ENCODE results near the gene FSTL5. TPM values are rescaled to one million over a fixed set of nuclear protein-coding genes. Genes with fewer than 3 reads are reported as not detected.

FSTL5 gene
- total and polyA plus RNA-seq, 5 donors from 2014 or later, result not detected

DNA sequence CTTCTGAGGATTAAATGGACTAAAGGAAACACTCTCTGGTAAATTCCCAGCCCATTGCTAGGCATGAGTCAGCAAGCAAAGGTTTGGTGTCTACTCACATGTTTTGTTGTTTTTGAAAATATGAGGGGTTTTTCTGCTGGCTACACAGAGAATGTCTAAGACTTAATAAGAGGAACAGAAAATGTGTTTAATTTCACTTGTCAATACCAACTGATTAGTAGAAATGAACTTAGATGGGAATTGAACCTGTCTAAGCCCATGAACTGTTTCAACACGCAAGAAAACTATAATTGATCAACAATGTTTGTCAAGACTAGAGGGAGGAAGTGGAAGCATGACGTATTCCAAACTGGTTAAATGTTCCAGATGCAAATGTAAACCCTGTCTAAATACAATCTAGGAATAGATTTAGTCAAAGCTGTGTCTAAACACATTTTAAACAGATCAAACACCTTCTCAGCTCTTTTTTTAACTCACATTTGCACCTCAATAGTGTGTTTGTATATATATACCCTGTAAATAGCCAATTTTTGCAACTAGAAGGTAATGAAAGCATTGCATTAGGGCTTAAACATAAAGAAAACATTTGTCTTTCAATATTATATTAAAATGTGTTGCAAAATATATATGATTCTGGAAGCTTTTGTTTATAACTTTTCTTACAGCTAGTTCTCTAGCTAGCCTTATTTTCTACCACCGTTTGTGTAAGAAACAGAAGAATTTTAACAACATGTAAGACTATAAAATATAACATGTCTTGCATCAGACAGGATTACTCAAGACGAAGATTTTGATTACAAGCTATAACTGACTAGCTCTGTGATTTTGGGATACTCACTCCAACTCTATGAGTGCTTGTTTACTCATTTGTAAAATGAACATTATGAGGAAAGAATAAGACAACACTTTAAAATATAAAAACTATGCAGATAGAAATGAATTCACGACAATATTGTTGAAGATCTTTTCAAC, 607.8 kb downstream of the FSTL5 start:
- H3K4me3 ChIP-seq (ENCODE audit: low read depth, low read length), result no peak overlapping the region
- ATAC-seq (ENCODE audit: low read depth in 2 of 2), result no peak
- Mint-ChIP-seq H3K27ac (no peak overlapping the region), H3K36me3 (no peaks in the 10 kb centered on the region), H3K9me3 (peaks cover 0 to 9% (median 2%) of the 10 kb centered on the region in 7 donors), H3K4me1 (no peaks in the 10 kb centered on the region), H3K4me3 (no peak overlapping the region), H3K27me3 (no peaks in the 10 kb centered on the region)
- no peaks in the 10 kb centered on the region for H3K4me1 ChIP-seq (ENCODE audit: control insufficient read depth, insufficient read depth, low read length, poor library complexity, severe bottlenecking)
- no peaks in the 10 kb centered on the region for H3K27me3 ChIP-seq (ENCODE audit: control insufficient read depth, insufficient read depth, low read length)
- no peaks in the 10 kb centered on the region for H3K9me3 ChIP-seq (ENCODE audit: control insufficient read depth in 2 of 2, low read length in 2 of 2)
- no peaks in the 10 kb centered on the region for H3K36me3 ChIP-seq (ENCODE audit: control insufficient read depth, insufficient read depth, low read length)
- no peak overlapping the region for H3K27ac ChIP-seq (ENCODE audit: insufficient read depth, low read length, poor library complexity, severe bottlenecking)
- no peak for DNase-seq

DNA sequence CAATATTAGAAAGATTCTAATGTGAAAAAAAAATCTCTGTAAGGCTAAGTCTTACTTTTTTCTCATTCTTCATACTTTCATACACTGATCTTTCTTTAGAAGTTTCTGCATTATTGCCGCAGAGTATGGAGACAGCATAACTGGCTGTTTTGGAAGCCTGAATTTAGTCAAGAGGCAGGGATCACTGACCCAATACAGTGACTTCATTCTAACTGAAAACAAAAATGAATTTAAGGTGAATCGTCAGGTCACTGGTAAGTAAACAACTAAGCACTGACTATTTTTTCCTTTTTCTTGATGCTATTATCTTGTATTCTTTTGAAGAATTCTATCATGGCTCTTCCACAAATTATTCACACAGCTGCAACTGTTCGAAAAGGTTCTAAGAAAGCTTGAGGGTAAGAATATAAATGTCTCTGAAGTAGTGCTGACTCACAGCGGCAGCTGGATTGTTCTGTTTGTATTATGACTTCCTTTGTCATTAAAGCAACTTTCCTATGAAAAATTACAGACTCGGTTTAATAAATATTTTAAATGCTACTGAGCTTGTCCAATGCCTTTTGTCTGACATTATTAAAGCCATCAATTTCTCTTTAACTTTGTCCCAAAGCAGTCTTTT, 609.3 kb downstream of the FSTL5 start:
- Mint-ChIP-seq H3K27me3 (no peaks in the 10 kb centered on the region), H3K4me3 (no peak overlapping the region), H3K27ac (no peak overlapping the region), H3K4me1 (no peaks in the 10 kb centered on the region), H3K9me3 (peaks cover 0 to 12% (median 3%) of the 10 kb centered on the region in 7 donors), H3K36me3 (no peaks in the 10 kb centered on the region)
- Histone ChIP-seq H3K9me3 (ENCODE audit: control insufficient read depth in 2 of 2, low read length in 2 of 2) (peaks cover 0 to 2% of the 10 kb centered on the region in 2 experiments), H3K27ac (ENCODE audit: insufficient read depth, low read length, poor library complexity, severe bottlenecking) (no peak overlapping the region), H3K27me3 (ENCODE audit: control insufficient read depth, insufficient read depth, low read length) (no peaks in the 10 kb centered on the region), H3K36me3 (ENCODE audit: control insufficient read depth, insufficient read depth, low read length) (no peaks in the 10 kb centered on the region), H3K4me3 (ENCODE audit: low read depth, low read length) (no peak overlapping the region), H3K4me1 (ENCODE audit: control insufficient read depth, insufficient read depth, low read length, poor library complexity, severe bottlenecking) (no peaks in the 10 kb centered on the region)
- ATAC-seq (ENCODE audit: low read depth in 2 of 2) (no peak), DNase-seq (no peak)

DNA sequence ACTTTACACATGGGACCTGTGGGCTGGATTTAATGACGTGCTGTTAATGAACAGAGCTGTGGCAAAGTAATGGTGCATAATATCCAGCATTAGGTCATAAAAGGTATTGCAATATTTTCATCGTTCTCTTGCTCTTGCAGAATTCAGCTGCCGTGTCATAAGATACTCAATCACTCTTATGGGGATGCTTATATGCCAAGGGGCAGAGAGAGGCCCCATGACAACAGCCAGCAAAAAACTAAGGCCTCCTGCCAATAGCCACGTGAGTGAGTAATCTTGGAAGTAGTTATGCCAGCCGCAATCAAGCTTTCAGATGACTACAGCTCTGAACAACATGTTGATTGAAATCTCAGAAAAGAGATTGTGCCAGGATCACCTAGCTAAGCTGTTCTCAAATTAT, 616.9 kb downstream of the FSTL5 start:
- Histone ChIP-seq H3K4me3 (ENCODE audit: low read depth, low read length) (no peak overlapping the region), H3K4me1 (ENCODE audit: control insufficient read depth, insufficient read depth, low read length, poor library complexity, severe bottlenecking) (no peaks in the 10 kb centered on the region), H3K27me3 (ENCODE audit: control insufficient read depth, insufficient read depth, low read length) (no peaks in the 10 kb centered on the region), H3K9me3 (ENCODE audit: control insufficient read depth in 2 of 2, low read length in 2 of 2) (peaks cover 0 to 2% of the 10 kb centered on the region in 2 experiments), H3K36me3 (ENCODE audit: control insufficient read depth, insufficient read depth, low read length) (no peaks in the 10 kb centered on the region), H3K27ac (ENCODE audit: insufficient read depth, low read length, poor library complexity, severe bottlenecking) (no peak overlapping the region)
- Mint-ChIP-seq H3K9me3 (peaks cover 0 to 10% (median 0%) of the 10 kb centered on the region in 7 donors), H3K4me3 (no peak overlapping the region), H3K27me3 (no peaks in the 10 kb centered on the region), H3K4me1 (no peaks in the 10 kb centered on the region), H3K36me3 (no peaks in the 10 kb centered on the region), H3K27ac (no peak overlapping the region)
- ATAC-seq (ENCODE audit: low read depth in 2 of 2) (no peak), DNase-seq (no peak)

DNA sequence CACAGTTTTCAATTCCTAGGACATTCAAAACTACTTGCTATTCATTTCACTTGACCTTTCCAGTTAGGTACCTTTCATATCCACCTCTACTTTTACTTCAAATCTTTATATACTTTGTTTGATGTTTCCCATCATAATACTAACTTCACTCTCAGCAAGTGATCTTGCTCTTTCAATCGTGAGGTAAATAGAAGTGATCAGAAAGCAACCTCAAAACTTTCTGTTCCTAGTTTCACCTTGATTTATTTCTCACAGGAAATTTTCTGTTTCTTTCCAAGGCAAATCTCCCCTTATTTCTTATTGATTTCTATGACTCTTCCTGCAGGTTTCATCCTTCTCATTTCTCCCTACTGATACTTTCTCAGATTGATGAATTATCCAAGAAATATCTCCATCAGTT, 623.5 kb downstream of the FSTL5 start:
- Mint-ChIP-seq H3K4me3 (no peak overlapping the region), H3K27me3 (no peaks in the 10 kb centered on the region), H3K4me1 (no peaks in the 10 kb centered on the region), H3K9me3 (peaks cover 0 to 26% (median 7%) of the 10 kb centered on the region in 7 donors), H3K36me3 (no peaks in the 10 kb centered on the region), H3K27ac (no peak overlapping the region)
- DNase-seq (no peak), ATAC-seq (ENCODE audit: low read depth in 2 of 2) (no peak)
- Histone ChIP-seq H3K27ac (ENCODE audit: insufficient read depth, low read length, poor library complexity, severe bottlenecking) (no peak overlapping the region), H3K36me3 (ENCODE audit: control insufficient read depth, insufficient read depth, low read length) (no peaks in the 10 kb centered on the region), H3K4me1 (ENCODE audit: control insufficient read depth, insufficient read depth, low read length, poor library complexity, severe bottlenecking) (no peaks in the 10 kb centered on the region), H3K9me3 (ENCODE audit: control insufficient read depth in 2 of 2, low read length in 2 of 2) (no peaks in the 10 kb centered on the region), H3K4me3 (ENCODE audit: low read depth, low read length) (no peak overlapping the region), H3K27me3 (ENCODE audit: control insufficient read depth, insufficient read depth, low read length) (no peaks in the 10 kb centered on the region)

DNA sequence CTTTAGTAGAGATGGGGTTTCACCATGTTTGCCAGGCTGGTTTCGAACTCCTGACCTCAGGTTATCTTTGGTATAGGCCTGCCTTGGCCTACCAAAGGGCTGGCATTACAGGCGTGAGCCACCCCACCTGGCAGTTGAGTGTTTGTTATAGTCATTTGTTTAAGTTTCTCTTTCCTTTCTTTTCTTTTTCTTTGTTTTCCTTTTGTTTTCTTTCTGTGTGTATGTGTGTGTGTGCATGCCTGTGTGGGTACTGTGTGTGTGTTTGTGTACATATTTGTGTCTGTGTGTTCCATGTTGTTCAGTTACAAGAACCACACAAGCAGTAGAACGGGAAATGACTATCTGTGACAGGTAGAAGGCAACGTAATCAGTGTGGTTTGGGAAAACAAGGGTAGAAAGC, 624.9 kb downstream of the FSTL5 start:
- ATAC-seq (ENCODE audit: low read depth in 2 of 2) (no peak), DNase-seq (no peak)
- Mint-ChIP-seq H3K27ac (peak overlapping the region in 1 of 3 donors; percentile 20), H3K4me3 (no peak overlapping the region), H3K9me3 (peaks cover 0 to 31% (median 8%) of the 10 kb centered on the region in 7 donors), H3K4me1 (no peaks in the 10 kb centered on the region), H3K27me3 (no peaks in the 10 kb centered on the region), H3K36me3 (no peaks in the 10 kb centered on the region)
- H3K4me3 ChIP-seq (ENCODE audit: low read depth, low read length), result no peak overlapping the region
- H3K27me3 ChIP-seq (ENCODE audit: control insufficient read depth, insufficient read depth, low read length), result no peaks in the 10 kb centered on the region
- no peaks in the 10 kb centered on the region for H3K36me3 ChIP-seq (ENCODE audit: control insufficient read depth, insufficient read depth, low read length)
- no peaks in the 10 kb centered on the region for H3K9me3 ChIP-seq (ENCODE audit: control insufficient read depth in 2 of 2, low read length in 2 of 2)
- H3K4me1 ChIP-seq (ENCODE audit: control insufficient read depth, insufficient read depth, low read length, poor library complexity, severe bottlenecking), result no peaks in the 10 kb centered on the region
- no peak overlapping the region for H3K27ac ChIP-seq (ENCODE audit: insufficient read depth, low read length, poor library complexity, severe bottlenecking)

DNA sequence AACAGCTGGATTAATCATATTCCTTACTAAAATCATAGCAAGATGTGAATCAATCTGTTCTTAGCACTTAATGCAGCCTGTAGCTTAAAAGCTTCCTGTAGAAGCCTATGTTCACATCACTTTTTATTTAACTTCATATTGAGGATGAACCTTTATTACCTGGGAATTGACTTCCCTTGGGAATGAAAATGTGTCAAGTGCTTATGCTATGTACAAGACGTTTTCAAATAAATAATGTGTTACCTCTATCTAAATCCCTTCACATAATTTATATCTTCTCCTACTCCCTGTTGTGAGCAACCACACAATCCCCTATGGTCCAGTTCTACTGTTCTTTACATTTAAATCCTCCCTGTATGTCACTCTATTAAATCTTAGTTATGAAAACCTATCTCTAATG, 633.1 kb downstream of the FSTL5 start:
- no peak overlapping the region for H3K27ac Mint-ChIP-seq
- no peaks in the 10 kb centered on the region for H3K4me1 ChIP-seq (ENCODE audit: control insufficient read depth, insufficient read depth, low read length, poor library complexity, severe bottlenecking)
- H3K27me3 ChIP-seq (ENCODE audit: control insufficient read depth, insufficient read depth, low read length), result no peaks in the 10 kb centered on the region
- no peak overlapping the region for H3K4me3 ChIP-seq (ENCODE audit: low read depth, low read length)
- DNase-seq (no peak), ATAC-seq (ENCODE audit: low read depth in 2 of 2) (no peak)
- peaks cover 3 to 18% (median 5%) of the 10 kb centered on the region in 7 donors for H3K9me3 Mint-ChIP-seq
- H3K36me3 ChIP-seq (ENCODE audit: control insufficient read depth, insufficient read depth, low read length), result no peaks in the 10 kb centered on the region
- H3K27ac ChIP-seq (ENCODE audit: insufficient read depth, low read length, poor library complexity, severe bottlenecking), result no peak overlapping the region
- H3K27me3 Mint-ChIP-seq, result no peaks in the 10 kb centered on the region
- H3K9me3 ChIP-seq (ENCODE audit: control insufficient read depth in 2 of 2, low read length in 2 of 2), result peaks cover 2 to 5% of the 10 kb centered on the region in 2 experiments
- H3K4me1 Mint-ChIP-seq, result no peaks in the 10 kb centered on the region
- no peak overlapping the region for H3K4me3 Mint-ChIP-seq
- no peaks in the 10 kb centered on the region for H3K36me3 Mint-ChIP-seq

DNA sequence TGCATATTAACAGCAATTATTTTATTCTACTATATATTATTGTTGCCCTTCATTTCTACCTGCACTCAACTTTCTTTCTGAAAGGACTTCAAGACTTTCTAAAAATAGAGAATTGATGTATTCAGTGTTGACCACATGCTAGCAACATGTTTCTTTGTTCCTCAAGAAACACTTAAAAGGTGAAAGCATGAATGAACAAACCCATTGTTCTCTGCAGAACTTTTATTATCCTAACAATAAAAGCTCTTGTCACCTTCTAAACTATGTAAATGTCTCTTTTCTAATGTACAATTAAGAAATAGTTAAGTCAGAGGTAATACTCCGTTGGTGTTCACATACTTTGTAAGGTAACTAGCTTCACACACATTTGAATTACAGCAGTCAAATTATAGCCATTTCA, 638.7 kb downstream of the FSTL5 start:
- no peak for ATAC-seq (ENCODE audit: low read depth in 2 of 2)
- Histone ChIP-seq H3K4me3 (ENCODE audit: low read depth, low read length) (no peak overlapping the region), H3K9me3 (ENCODE audit: control insufficient read depth in 2 of 2, low read length in 2 of 2) (peaks cover 0 to 2% of the 10 kb centered on the region in 2 experiments), H3K27ac (ENCODE audit: insufficient read depth, low read length, poor library complexity, severe bottlenecking) (no peak overlapping the region), H3K4me1 (ENCODE audit: control insufficient read depth, insufficient read depth, low read length, poor library complexity, severe bottlenecking) (no peaks in the 10 kb centered on the region), H3K27me3 (ENCODE audit: control insufficient read depth, insufficient read depth, low read length) (no peaks in the 10 kb centered on the region), H3K36me3 (ENCODE audit: control insufficient read depth, insufficient read depth, low read length) (no peaks in the 10 kb centered on the region)
- Mint-ChIP-seq H3K9me3 (peaks cover 0 to 9% (median 3%) of the 10 kb centered on the region in 7 donors), H3K36me3 (no peaks in the 10 kb centered on the region), H3K27me3 (no peaks in the 10 kb centered on the region), H3K4me1 (no peaks in the 10 kb centered on the region), H3K27ac (no peak overlapping the region), H3K4me3 (no peak overlapping the region)
- no peak for DNase-seq
